GM23338 (cell line): Measurements from ENCODE around the gene OR2B2.

Experiments
- EZH2 ChIP-seq: fragments of 200-600 bp; sonication (generic); IDR thresholded peaks from one replicate; pipeline ENCODE4 v1.8.0; 2017; ENCODE audit warnings: antibody characterized with exemption, mild to moderate bottlenecking, low read depth; ENCODE audit not compliant: unreplicated experiment
- EZH2phosphoT487 ChIP-seq: fragments of 200-600 bp; sonication (generic); IDR thresholded peaks from one replicate; pipeline ENCODE4 v1.8.1; 2018; ENCODE audit warnings: antibody characterized with exemption; ENCODE audit not compliant: unreplicated experiment
- POLR2AphosphoS5 ChIP-seq: IDR thresholded peaks from 2 replicates; pipeline ENCODE4 v1.6.1; 2016; ENCODE audit warnings: antibody characterized with exemption, low read depth
- REST ChIP-seq: IDR thresholded peaks from one replicate; pipeline ENCODE4 v1.6.1; 2018; ENCODE audit warnings: antibody characterized with exemption; ENCODE audit not compliant: unreplicated experiment
- STAT1 ChIP-seq: IDR thresholded peaks from one replicate; pipeline ENCODE4 v1.6.1; 2016; ENCODE audit warnings: antibody characterized with exemption; ENCODE audit not compliant: unreplicated experiment
- ZNF331 ChIP-seq: fragments of 250-450 bp; sonication (Bioruptor Pico); IDR thresholded peaks from 2 replicates; pipeline ENCODE4 v1.5.0; 2020; ENCODE audit warnings: low read depth, mild to moderate bottlenecking, moderate library complexity
- TF ChIP-seq, protein P1 (sequence below), 2 experiments: fragments of 200-600 bp in 1 of 2; sonication (generic) in 1 of 2; conservative IDR thresholded peaks; 2 replicates each; pipeline versions ENCODE4 v1.5.1 to v1.6.1; 2016 to 2017; ENCODE audit warnings: antibody characterized with exemption in 2 of 2, low read depth in 2 of 2, mild to moderate bottlenecking in 2 of 2, moderate library complexity in 1 of 2

- TF ChIP-seq EZH2, result no peak
- TF ChIP-seq, protein P1, sequence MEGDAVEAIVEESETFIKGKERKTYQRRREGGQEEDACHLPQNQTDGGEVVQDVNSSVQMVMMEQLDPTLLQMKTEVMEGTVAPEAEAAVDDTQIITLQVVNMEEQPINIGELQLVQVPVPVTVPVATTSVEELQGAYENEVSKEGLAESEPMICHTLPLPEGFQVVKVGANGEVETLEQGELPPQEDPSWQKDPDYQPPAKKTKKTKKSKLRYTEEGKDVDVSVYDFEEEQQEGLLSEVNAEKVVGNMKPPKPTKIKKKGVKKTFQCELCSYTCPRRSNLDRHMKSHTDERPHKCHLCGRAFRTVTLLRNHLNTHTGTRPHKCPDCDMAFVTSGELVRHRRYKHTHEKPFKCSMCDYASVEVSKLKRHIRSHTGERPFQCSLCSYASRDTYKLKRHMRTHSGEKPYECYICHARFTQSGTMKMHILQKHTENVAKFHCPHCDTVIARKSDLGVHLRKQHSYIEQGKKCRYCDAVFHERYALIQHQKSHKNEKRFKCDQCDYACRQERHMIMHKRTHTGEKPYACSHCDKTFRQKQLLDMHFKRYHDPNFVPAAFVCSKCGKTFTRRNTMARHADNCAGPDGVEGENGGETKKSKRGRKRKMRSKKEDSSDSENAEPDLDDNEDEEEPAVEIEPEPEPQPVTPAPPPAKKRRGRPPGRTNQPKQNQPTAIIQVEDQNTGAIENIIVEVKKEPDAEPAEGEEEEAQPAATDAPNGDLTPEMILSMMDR (conservative IDR thresholded peaks at IDR 0.05; ENCODE audit: low read depth in 2 of 2), result no peak
- no peak for TF ChIP-seq REST
- no peak for TF ChIP-seq STAT1
- TF ChIP-seq ZNF331, result no peak
- TF ChIP-seq POLR2AphosphoS5, result no peak
- TF ChIP-seq EZH2phosphoT487, result no peak
Measured at GRCh38 chr6:27883136-27883535, 29.1 kb downstream of the OR2B2 start.
